ENCODE measurements around the gene UTS2B. TPM values are rescaled to one million over a fixed set of nuclear protein-coding genes. Genes with fewer than 3 reads are reported as not detected.

Gene UTS2B
- total and polyA plus RNA-seq, 2 experiments from 2014 or later: 0.21 TPM; not detected in 1

- DNase-seq (ENCODE audit: low spot score): no peak
- no peak for TF ChIP-seq CTCF (conservative IDR thresholded peaks at IDR 0.05; ENCODE audit: low read depth in 2 of 2)
- no peak for TF ChIP-seq EZH2 (IDR thresholded peaks at IDR 0.05; ENCODE audit: low read depth, unreplicated experiment)
- no peak for TF ChIP-seq REST (IDR thresholded peaks at IDR 0.05; ENCODE audit: unreplicated experiment)
- TF ChIP-seq ZNF331 (CRISPR knock-in tag; IDR thresholded peaks at IDR 0.05; ENCODE audit: low read depth): no peak
- TF ChIP-seq STAT1 (IDR thresholded peaks at IDR 0.05; ENCODE audit: unreplicated experiment): no peak
- no peak for TF ChIP-seq JUNB (IDR thresholded peaks at IDR 0.05; ENCODE audit: unreplicated experiment)
- TF ChIP-seq POLR2AphosphoS5 (IDR thresholded peaks at IDR 0.05; ENCODE audit: low read depth): no peak
- TF ChIP-seq CREB1 (CRISPR knock-in tag; IDR thresholded peaks at IDR 0.05; ENCODE audit: low read depth): no peak
- no peak for TF ChIP-seq EZH2phosphoT487 (IDR thresholded peaks at IDR 0.05; ENCODE audit: unreplicated experiment)
- TF ChIP-seq NANOG (IDR thresholded peaks at IDR 0.05; ENCODE audit: borderline replicate concordance): no peak
- TF ChIP-seq ZNF114 (CRISPR knock-in tag; IDR thresholded peaks at IDR 0.05): no peak
- no peak for TF ChIP-seq ETS1 (IDR thresholded peaks at IDR 0.05)
- no peak for TF ChIP-seq ZNF462 (CRISPR knock-in tag; IDR thresholded peaks at IDR 0.05)
- Histone ChIP-seq H3K4me2 (no peak overlapping the region), H2AFZ (no peak overlapping the region), H3K79me2 (replicated peaks; ENCODE audit: insufficient read depth) (no peaks in the 10 kb centered on the region), H4K20me1 (replicated peaks; ENCODE audit: insufficient read depth) (no peaks in the 10 kb centered on the region), H3K27me3 (ENCODE audit: insufficient read depth) (no peaks in the 10 kb centered on the region), H3K9me2 (ENCODE audit: insufficient read depth) (no peaks in the 10 kb centered on the region), H3K27ac (ENCODE audit: low read depth) (no peak overlapping the region), H3K4me1 (ENCODE audit: insufficient read depth) (no peaks in the 10 kb centered on the region), H3K4me3 (no peak overlapping the region), H3K36me3 (ENCODE audit: insufficient read depth) (no peaks in the 10 kb centered on the region), H3F3A (replicated peaks; ENCODE audit: low read depth) (no peaks in the 10 kb centered on the region)
- Mint-ChIP-seq H3K4me3 (no peak overlapping the region), H3K27ac (no peak overlapping the region), H3K4me1 (no peaks in the 10 kb centered on the region), H3K36me3 (ENCODE audit: low read depth) (no peaks in the 10 kb centered on the region), H3K9me3 (no peaks in the 10 kb centered on the region), H3K27me3 (ENCODE audit: insufficient read depth, low read depth, poor library complexity) (no peaks in the 10 kb centered on the region)
- no peak for ATAC-seq
Measured at GRCh38 chr3:191320316-191320715, 10.0 kb downstream of the UTS2B start.

Measured in GM23338 (cell line).